Activated effector memory CD4-positive, alpha-beta T cell treated with Interleukin-2 at 50 U/mL for 16 hours (primary cell): ENCODE data around the gene CAPSL.
"Not testable (repeated sequence)": the region's sequence is repeated elsewhere in the genome, so short reads cannot be mapped to it uniquely, and the experiment has no call there.

Source experiments
- DNase-seq: peaks from one replicate; pipeline ENCODE4 v3.0.0-alpha.2; 2020

The CAPSL gene

GRCh38 chr5:35904443-35905132, 33.8 kb downstream of the CAPSL start:
- no peak for DNase-seq

GRCh38 chr5:35903631-35904203, 34.7 kb downstream of the CAPSL start:
- DNase-seq, result no peak

- DNase-seq, result no peak
Observed at GRCh38 chr5:35902046-35902672, 36.3 kb downstream of the CAPSL start.

GRCh38 chr5:35900972-35901695, 37.3 kb downstream of the CAPSL start:
- no peak for DNase-seq

GRCh38 chr5:35899800-35900199, 38.6 kb downstream of the CAPSL start:
- no peak for DNase-seq

- no peak for DNase-seq
Observed at GRCh38 chr5:35898952-35899660, 39.3 kb downstream of the CAPSL start.

GRCh38 chr5:35894131-35894530, 44.3 kb downstream of the CAPSL start:
- DNase-seq, result no peak

- not testable (repeated sequence) for DNase-seq
Observed at GRCh38 chr5:35892799-35893198, 45.6 kb downstream of the CAPSL start.

GRCh38 chr5:35890021-35891020, 48.1 kb downstream of the CAPSL start:
- no peak for DNase-seq

- DNase-seq, result no peak
Observed at GRCh38 chr5:35887321-35888100, 50.9 kb downstream of the CAPSL start.

- no peak for DNase-seq
Observed at GRCh38 chr5:35886381-35886780, 52.0 kb downstream of the CAPSL start.

- DNase-seq, result no peak
Observed at GRCh38 chr5:35884773-35885172, 53.6 kb downstream of the CAPSL start.

GRCh38 chr5:35884191-35884769, 54.1 kb downstream of the CAPSL start:
- no peak for DNase-seq

GRCh38 chr5:35881758-35882157, 56.7 kb downstream of the CAPSL start:
- no peak for DNase-seq

GRCh38 chr5:35880156-35880555, 58.3 kb downstream of the CAPSL start:
- no peak for DNase-seq

GRCh38 chr5:35879649-35880048, 58.8 kb downstream of the CAPSL start:
- no peak for DNase-seq

- no peak for DNase-seq
Observed at GRCh38 chr5:35879096-35879495, 59.3 kb downstream of the CAPSL start.

- DNase-seq, result no peak
Observed at GRCh38 chr5:35878079-35878478, 60.3 kb downstream of the CAPSL start.

- DNase-seq, result no peak
Observed at GRCh38 chr5:35877655-35878054, 60.8 kb downstream of the CAPSL start.

- no peak for DNase-seq
Observed at GRCh38 chr5:35876922-35877321, 61.5 kb downstream of the CAPSL start.

GRCh38 chr5:35876454-35876853, 62.0 kb downstream of the CAPSL start:
- DNase-seq, result no peak
